H9 (cell line): ENCODE data around the gene PPP1R13B. TPM values are rescaled to one million over a fixed set of nuclear protein-coding genes. Genes with fewer than 3 reads are reported as not detected.

Experiments
- DNase-seq: peaks from one replicate; pipeline ENCODE4 v3.0.0-alpha.2; 2017
- H2AFZ ChIP-seq: one replicate; pipeline ENCODE4 v1.6.1; 2013; ENCODE audit warnings: mild to moderate bottlenecking, low read length, control low read depth, moderate library complexity
- H2AK5ac ChIP-seq: 2 replicates; pipeline ENCODE4 v1.6.1; 2013; ENCODE audit warnings: low read length, control low read depth, mixed read lengths; ENCODE audit not compliant: insufficient read length
- H2BK120ac ChIP-seq: one replicate; pipeline ENCODE4 v1.6.1; 2013; ENCODE audit warnings: low read depth, mild to moderate bottlenecking, low read length, control low read depth, inconsistent platforms; ENCODE audit not compliant: poor library complexity, severe bottlenecking
- H2BK12ac ChIP-seq: 2 replicates; pipeline ENCODE4 v1.6.1; 2013; ENCODE audit warnings: low read length, control low read depth, mixed read lengths, low read depth; ENCODE audit not compliant: insufficient read length
- H2BK15ac ChIP-seq: 2 replicates; pipeline ENCODE4 v1.6.1; 2013; ENCODE audit warnings: low read depth, low read length, control low read depth
- H2BK20ac ChIP-seq: one replicate; pipeline ENCODE4 v1.6.1; 2013; ENCODE audit warnings: low read depth, mild to moderate bottlenecking, low read length, control low read depth, inconsistent platforms; ENCODE audit not compliant: poor library complexity, severe bottlenecking
- H2BK5ac ChIP-seq: 2 replicates; pipeline ENCODE4 v1.6.1; 2013; ENCODE audit warnings: low read length, control low read depth, mixed read lengths; ENCODE audit not compliant: insufficient read length
- H3K14ac ChIP-seq: 2 replicates; pipeline ENCODE4 v1.6.1; 2013; ENCODE audit warnings: low read length, control low read depth; ENCODE audit not compliant: insufficient read depth
- H3K18ac ChIP-seq: 2 replicates; pipeline ENCODE4 v1.6.1; 2013; ENCODE audit warnings: low read depth, mild to moderate bottlenecking, mixed read lengths, low read length, control low read depth; ENCODE audit not compliant: insufficient read length
- H3K23ac ChIP-seq: 2 replicates; pipeline ENCODE4 v1.6.1; 2013; ENCODE audit warnings: low read length, control low read depth, mixed read lengths, low read depth; ENCODE audit not compliant: insufficient read length
- H3K23me2 ChIP-seq: 2 replicates; pipeline ENCODE4 v1.6.1; 2013; ENCODE audit warnings: low read depth, mild to moderate bottlenecking, mixed read lengths, low read length, control low read depth; ENCODE audit not compliant: insufficient read length, poor library complexity, severe bottlenecking
- H3K27ac ChIP-seq: 2 replicates; pipeline ENCODE4 v1.5.1; 2013; ENCODE audit warnings: low read length, control low read depth, mixed read lengths, low read depth; ENCODE audit not compliant: insufficient read length
- H3K27me3 ChIP-seq: 2 replicates; pipeline ENCODE4 v1.6.1; 2013; ENCODE audit warnings: low read length, control low read depth, inconsistent platforms; ENCODE audit not compliant: insufficient read depth
- H3K4ac ChIP-seq: 2 replicates; pipeline ENCODE4 v1.6.1; 2013; ENCODE audit warnings: low read depth, mild to moderate bottlenecking, control low read depth, inconsistent platforms, low read length, moderate library complexity
- H3K4me1 ChIP-seq: 2 replicates; pipeline ENCODE4 v1.6.1; 2013; ENCODE audit warnings: low read length, control low read depth, inconsistent platforms; ENCODE audit not compliant: insufficient read depth
- H3K4me2 ChIP-seq: 2 replicates; pipeline ENCODE4 v1.6.1; 2013; ENCODE audit warnings: low read length, control low read depth, mixed read lengths; ENCODE audit not compliant: insufficient read length, insufficient read depth
- H3K56ac ChIP-seq: 2 replicates; pipeline ENCODE4 v1.6.1; 2013; ENCODE audit warnings: low read depth, mild to moderate bottlenecking, mixed read lengths, low read length, control low read depth; ENCODE audit not compliant: insufficient read length
- H3K79me1 ChIP-seq: 2 replicates; pipeline ENCODE4 v1.6.1; 2013; ENCODE audit warnings: low read depth, mild to moderate bottlenecking, moderate library complexity, low read length, control low read depth, inconsistent platforms; ENCODE audit not compliant: insufficient read depth, poor library complexity, severe bottlenecking
- H3K79me2 ChIP-seq: 2 replicates; pipeline ENCODE4 v1.6.1; 2013; ENCODE audit warnings: low read length, control low read depth, inconsistent platforms; ENCODE audit not compliant: insufficient read depth
- H3K9ac ChIP-seq: 2 replicates; pipeline ENCODE4 v1.6.1; 2013; ENCODE audit warnings: low read length, control low read depth, mixed read lengths; ENCODE audit not compliant: insufficient read length; ENCODE audit errors: extremely low read depth
- H3K9me3 ChIP-seq: one replicate; pipeline ENCODE4 v1.6.1; 2013; ENCODE audit warnings: low read depth, low read length, inconsistent platforms; ENCODE audit not compliant: control insufficient read depth
- H3T11ph ChIP-seq: one replicate; pipeline ENCODE4 v1.6.1; 2013; ENCODE audit warnings: mild to moderate bottlenecking, low read length, control low read depth, inconsistent platforms
- H4K20me1 ChIP-seq: one replicate; pipeline ENCODE4 v1.6.1; 2013; ENCODE audit not compliant: control insufficient read depth, insufficient read length, insufficient read depth
- H4K5ac ChIP-seq: 2 replicates; pipeline ENCODE4 v1.6.1; 2013; ENCODE audit warnings: low read depth, mild to moderate bottlenecking, mixed read lengths, low read length, control low read depth; ENCODE audit not compliant: insufficient read length
- H4K8ac ChIP-seq: replicated peaks from 2 replicates; pipeline ENCODE4 v1.6.1; 2013; ENCODE audit warnings: low read length, control low read depth, mixed read lengths, low read depth; ENCODE audit not compliant: insufficient read length
- H4K91ac ChIP-seq: 2 replicates; pipeline ENCODE4 v1.6.1; 2013; ENCODE audit warnings: low read depth, mild to moderate bottlenecking, moderate library complexity, mixed read lengths, low read length, control low read depth; ENCODE audit not compliant: insufficient read length
- H3K27ac Mint-ChIP-seq, 3 experiments: 2 replicates in 2 of 3; 3 replicates in 1 of 3; pipeline ENCODE4 v1.8.0; 2020 to 2021; ENCODE audit warnings: mixed read lengths in 3 of 3, mild to moderate bottlenecking in 1 of 3, moderate library complexity in 1 of 3
- H3K27me3 Mint-ChIP-seq: 2 replicates; pipeline ENCODE4 v1.8.0; 2021; ENCODE audit warnings: low read depth, mild to moderate bottlenecking, moderate library complexity, mixed read lengths
- H3K36me3 Mint-ChIP-seq, 3 experiments: 2 replicates in 2 of 3; 3 replicates in 1 of 3; pipeline ENCODE4 v1.8.0; 2020 to 2021; ENCODE audit warnings: low read depth in 3 of 3, mixed read lengths in 3 of 3; ENCODE audit not compliant: insufficient read depth in 1 of 3
- H3K4me1 Mint-ChIP-seq, 2 experiments: 2 replicates each; pipeline ENCODE4 v1.8.0; 2020; ENCODE audit warnings: mixed read lengths in 2 of 2
- H3K4me3 Mint-ChIP-seq, 2 experiments: 2 replicates in 1 of 2; 3 replicates in 1 of 2; pipeline ENCODE4 v1.8.0; 2020 to 2021; ENCODE audit warnings: mild to moderate bottlenecking in 2 of 2, mixed read lengths in 2 of 2, moderate library complexity in 1 of 2
- H3K9me3 Mint-ChIP-seq, 2 experiments: 2 replicates in 1 of 2; 3 replicates in 1 of 2; pipeline ENCODE4 v1.8.0; 2020; ENCODE audit warnings: mild to moderate bottlenecking in 2 of 2, mixed read lengths in 2 of 2, moderate library complexity in 1 of 2
- CTCF ChIP-seq: fragments of 200-600 bp; sonication (generic); conservative IDR thresholded peaks from 3 replicates; pipeline ENCODE4 v1.8.0; 2021; ENCODE audit warnings: antibody characterized with exemption, mild to moderate bottlenecking
- WGBS: extraction: QIAGEN DNeasy Blood & Tissue Kit; methylation state at CpG from one replicate; pipeline ENCODE4 v1.1.7; 2013; ENCODE audit warnings: missing lambda C conversion rate, low lambda C conversion rate, mixed read lengths; ENCODE audit not compliant: insufficient read length; ENCODE audit errors: extremely low coverage; 5-methylcytosine and 5-hydroxymethylcytosine counted together
- total RNA-seq: library from RNA; stranded (reverse); gene quantifications from 2 replicates; pipeline ENCODE4 v1.2.1, GENCODE V29; 2021

PPP1R13B gene
- total RNA-seq, 1 experiment from 2014 or later, result 6.0 TPM

GRCh38 chr14:103705118-103705503 is 142.3 kb downstream of the PPP1R13B start:
- Histone ChIP-seq H3K9ac (no peak overlapping the region), H3K23me2 (no peaks in the 10 kb centered on the region), H2BK120ac (no peak overlapping the region), H3K18ac (no peak overlapping the region), H4K5ac (no peak overlapping the region), H4K20me1 (no peaks in the 10 kb centered on the region), H2AFZ (no peak overlapping the region), H3K79me1 (no peaks in the 10 kb centered on the region), H2AK5ac (no peak overlapping the region), H4K91ac (no peak overlapping the region), H3K56ac (no peak overlapping the region), H2BK5ac (no peak overlapping the region), H3K79me2 (no peaks in the 10 kb centered on the region), H2BK15ac (no peak overlapping the region), H3K14ac (no peak overlapping the region), H4K8ac (no peak overlapping the region), H3K23ac (no peak overlapping the region), H3K4me1 (no peaks in the 10 kb centered on the region; the same call in 1 of the 2 replicates), H3K27me3 (no peaks in the 10 kb centered on the region), H2BK20ac (no peak overlapping the region), H3K4me2 (no peak overlapping the region), H3K27ac (no peak overlapping the region), H2BK12ac (no peak overlapping the region), H3K9me3 (no peaks in the 10 kb centered on the region), H3T11ph (no peak overlapping the region), H3K4ac (no peak overlapping the region)
- no peaks in the 10 kb centered on the region; the same call in 1 of the 2 replicates for H3K27me3 Mint-ChIP-seq
- no CpG with 5 or more reads among the region's 15 CpGs for WGBS
- no peak for TF ChIP-seq CTCF
- no peaks in the 10 kb centered on the region; a peak in 2 of 5 replicates for H3K9me3 Mint-ChIP-seq
- H3K4me3 Mint-ChIP-seq, result no peak overlapping the region
- peaks cover 32 to 58% (median 58%) of the 10 kb centered on the region in 3 experiments; a peak in 6 of 7 replicates for H3K36me3 Mint-ChIP-seq
- H3K4me1 Mint-ChIP-seq, result peaks cover 0 to 6% of the 10 kb centered on the region in 2 experiments
- no peak for DNase-seq
- peak overlapping the region in 2 of 3 experiments; percentile 73 to 75; a peak in 5 of 7 replicates for H3K27ac Mint-ChIP-seq
